B cell (primary cell): ENCODE results near the gene EDN1. TPM values are rescaled to one million over a fixed set of nuclear protein-coding genes. Genes with fewer than 3 reads are reported as not detected.

Experiments
- ATAC-seq: fragments of 200-7000 bp; cut with Tn5 transposase; one replicate; pipeline ENCODE4 v1.10.0; 2021; ENCODE audit warnings: low read depth, mild to moderate bottlenecking, moderate number of reproducible peaks, moderate library complexity
- CTCF ChIA-PET: fragments of 350-600 bp; sonication (Branson Sonifier 250); formaldehyde crosslinking; loops from one replicate; lab custom pipeline; 2021; ENCODE audit warnings: antibody characterized with exemption, inconsistent platforms; lab: Charles Lee
- POLR2A ChIA-PET: fragments of 350-600 bp; sonication (Branson Sonifier 250); formaldehyde crosslinking; loops from one replicate; lab custom pipeline; 2021; ENCODE audit warnings: antibody characterized with exemption; lab: Charles Lee
- DNase-seq: peaks from one replicate; pipeline ENCODE4 v3.0.0; 2013
- H2AFZ ChIP-seq: 2 replicates; pipeline ENCODE4 v1.6.1; 2012; ENCODE audit warnings: mild to moderate bottlenecking, low read depth, low read length; ENCODE audit not compliant: insufficient read depth, poor library complexity, severe bottlenecking
- H3K27ac ChIP-seq, 2 donors: 1 replicate in 1 of 2; 2 replicates in 1 of 2; pipeline ENCODE4 v1.5.1; 2012 to 2013; ENCODE audit warnings: low read length in 2 of 2, mild to moderate bottlenecking in 2 of 2, moderate library complexity in 1 of 2
- H3K27me3 ChIP-seq, 4 experiments: fragments of 200-600 bp in 1 of 4; sonication (generic) in 1 of 4; replicated peaks in 1 of 4; 1 replicate in 2 of 4; 2 replicates in 2 of 4; pipeline versions ENCODE4 v1.6.1 to v1.7.0; 2013 to 2016; ENCODE audit warnings: low read length in 3 of 4, mild to moderate bottlenecking in 2 of 4, mixed read lengths in 1 of 4, moderate library complexity in 1 of 4; ENCODE audit not compliant: insufficient read depth in 4 of 4, control insufficient read depth in 3 of 4; ENCODE audit errors: control extremely low read depth in 1 of 4
- H3K36me3 ChIP-seq, 2 experiments: replicated peaks in 1 of 2; 1 replicate in 1 of 2; 2 replicates in 1 of 2; pipeline versions ENCODE4 v1.6.1 to v1.7.1; 2013; ENCODE audit warnings: low read length in 1 of 2; ENCODE audit not compliant: insufficient read depth in 2 of 2, control insufficient read depth in 1 of 2; ENCODE audit errors: control extremely low read depth in 1 of 2, extremely low read depth in 1 of 2
- H3K4me1 ChIP-seq, 2 donors: fragments of 200-600 bp in 1 of 2; sonication (generic) in 1 of 2; 1 replicate in 1 of 2; 2 replicates in 1 of 2; pipeline versions ENCODE4 v1.5.1 to v1.6.1; 2013 to 2017; ENCODE audit warnings: low read length in 2 of 2; ENCODE audit not compliant: control insufficient read depth in 2 of 2, insufficient read depth in 2 of 2
- H3K4me2 ChIP-seq: replicated peaks from 2 replicates; pipeline ENCODE3; 2012; ENCODE audit warnings: mild to moderate bottlenecking, low read depth, low read length; ENCODE audit not compliant: poor library complexity, severe bottlenecking
- H3K4me3 ChIP-seq, 5 experiments: fragments of 200-600 bp in 1 of 5; sonication (generic) in 1 of 5; 1 replicate in 3 of 5; 2 replicates in 2 of 5; pipeline versions ENCODE4 v1.5.1 to v1.7.0; 2011 to 2016; ENCODE audit warnings: low read length in 4 of 5, mild to moderate bottlenecking in 4 of 5, low read depth in 2 of 5, control low read depth in 1 of 5, moderate library complexity in 1 of 5; ENCODE audit not compliant: insufficient read depth in 1 of 5; ENCODE audit errors: control extremely low read depth in 1 of 5, extremely low read depth in 1 of 5
- H3K79me2 ChIP-seq: fragments of 200-600 bp; sonication (generic); one replicate; pipeline ENCODE4 v1.6.0; 2016; ENCODE audit warnings: low read length; ENCODE audit not compliant: control insufficient read depth, insufficient read depth
- H3K9ac ChIP-seq: fragments of 200-600 bp; sonication (generic); 2 replicates; pipeline ENCODE4 v1.6.1; 2017; ENCODE audit warnings: mild to moderate bottlenecking, low read length, moderate library complexity
- H3K9me3 ChIP-seq, 3 donors: one replicate each; pipeline versions ENCODE4 v1.6.1 to v1.7.1; 2013; ENCODE audit warnings: low read length in 2 of 3; ENCODE audit not compliant: control insufficient read depth in 2 of 3, insufficient read depth in 1 of 3; ENCODE audit errors: control extremely low read depth in 1 of 3
- H4K20me1 ChIP-seq: 2 replicates; pipeline ENCODE4 v1.6.0; 2012; ENCODE audit warnings: mild to moderate bottlenecking, low read length; ENCODE audit not compliant: insufficient read depth, control insufficient read depth, poor library complexity, severe bottlenecking
- H3K27ac Mint-ChIP-seq: one replicate; pipeline ENCODE4 v1.8.0; 2021; ENCODE audit warnings: mixed read lengths
- H3K27me3 Mint-ChIP-seq: one replicate; pipeline ENCODE4 v1.8.0; 2021; ENCODE audit warnings: mixed read lengths
- H3K4me1 Mint-ChIP-seq: one replicate; pipeline ENCODE4 v1.8.0; 2021; ENCODE audit warnings: mixed read lengths
- H3K4me3 Mint-ChIP-seq: one replicate; pipeline ENCODE4 v1.8.0; 2021; ENCODE audit warnings: mixed read lengths
- H3K9me3 Mint-ChIP-seq: one replicate; pipeline ENCODE4 v1.8.0; 2022; ENCODE audit warnings: mixed read lengths; ENCODE audit not compliant: insufficient read depth
- EZH2 ChIP-seq: IDR thresholded peaks from 2 replicates; pipeline ENCODE4 v1.6.1; 2012; ENCODE audit warnings: borderline replicate concordance, low read depth, mild to moderate bottlenecking, moderate library complexity, low read length; ENCODE audit not compliant: insufficient read depth, poor library complexity, severe bottlenecking
- WGBS: methylation state at CpG from one replicate; pipeline ENCODE4 v1.1.5; 2013; ENCODE audit warnings: missing lambda C conversion rate; ENCODE audit not compliant: insufficient coverage; 5-methylcytosine and 5-hydroxymethylcytosine counted together
- intact Hi-C: fragments of 100-400 bp; cut with micrococcal nuclease; formaldehyde crosslinking; loops from one replicate; pipeline ENCODE4 v1.10.0; 2022
- polyA plus RNA-seq: library from polyadenylated mRNA; depleted of rRNA; stranded (reverse); fragments of >200 nt; gene quantifications from 2 replicates; pipeline ENCODE4 v1.2.3, GENCODE V29; 2012
- total RNA-seq, 2 donors: library from RNA; stranded (reverse); fragments of 120-200 nt in 1 of 2; gene quantifications; 1 replicate in 1 of 2; 2 replicates in 1 of 2; pipeline versions ENCODE4 v1.2.3 to v1.2.4, GENCODE V29; 2013 to 2022
- TF ChIP-seq, protein P1 (sequence below): fragments of 200-600 bp; IDR thresholded peaks from one replicate; pipeline ENCODE4 v1.8.0; 2022; ENCODE audit warnings: antibody characterized with exemption, mild to moderate bottlenecking

Gene EDN1
- total and polyA plus RNA-seq, 2 donors (not counting 1 experiment from before 2014, with no cell fraction given): 1.4 to 2.1 TPM

DNA sequence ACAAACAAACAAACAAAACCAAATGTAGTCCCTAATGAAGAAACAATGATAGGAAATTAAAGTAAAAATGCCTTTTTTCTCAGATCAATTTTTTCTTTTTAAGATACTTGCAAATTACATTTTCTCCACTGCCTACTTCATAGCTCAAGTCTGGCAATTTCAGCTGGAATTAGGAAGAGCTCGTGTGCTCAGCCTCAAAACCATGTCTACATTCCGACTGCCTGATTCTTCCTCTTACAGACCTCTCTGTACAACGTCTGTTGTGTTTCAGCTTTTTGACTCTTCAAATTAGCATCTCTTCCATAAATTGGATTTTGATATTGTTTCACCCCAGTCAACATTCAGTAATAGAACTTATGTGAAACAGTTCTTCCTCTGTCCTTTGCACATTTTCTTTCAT lies 9.3 kb upstream of the EDN1 start:
- DNase-seq: no peak
- Histone ChIP-seq H4K20me1 (no peaks in the 10 kb centered on the region), H3K4me3 (no peak overlapping the region), H3K4me1 (peaks cover 0 to 4% of the 10 kb centered on the region in 2 donors), H2AFZ (no peak overlapping the region), H3K9ac (no peak overlapping the region), H3K27me3 (no peaks in the 10 kb centered on the region), H3K9me3 (no peaks in the 10 kb centered on the region), H3K79me2 (no peaks in the 10 kb centered on the region), H3K27ac (no peak overlapping the region), H3K4me2 (no peak overlapping the region), H3K36me3 (no peaks in the 10 kb centered on the region)
- Mint-ChIP-seq H3K4me3 (no peak overlapping the region), H3K4me1 (peaks cover 8% of the 10 kb centered on the region), H3K9me3 (no peaks in the 10 kb centered on the region), H3K27me3 (peaks cover 9% of the 10 kb centered on the region), H3K27ac (no peak overlapping the region)
- CTCF ChIA-PET: interaction anchor here (0.9 to 1.5 kb wide), 4 partner anchors 8 to 625 kb away, joined by 3 to 7 read pairs (median 4); no protein-coding TSS in a partner anchor
- intact Hi-C loops: no loop called here
- TF ChIP-seq, protein P1, sequence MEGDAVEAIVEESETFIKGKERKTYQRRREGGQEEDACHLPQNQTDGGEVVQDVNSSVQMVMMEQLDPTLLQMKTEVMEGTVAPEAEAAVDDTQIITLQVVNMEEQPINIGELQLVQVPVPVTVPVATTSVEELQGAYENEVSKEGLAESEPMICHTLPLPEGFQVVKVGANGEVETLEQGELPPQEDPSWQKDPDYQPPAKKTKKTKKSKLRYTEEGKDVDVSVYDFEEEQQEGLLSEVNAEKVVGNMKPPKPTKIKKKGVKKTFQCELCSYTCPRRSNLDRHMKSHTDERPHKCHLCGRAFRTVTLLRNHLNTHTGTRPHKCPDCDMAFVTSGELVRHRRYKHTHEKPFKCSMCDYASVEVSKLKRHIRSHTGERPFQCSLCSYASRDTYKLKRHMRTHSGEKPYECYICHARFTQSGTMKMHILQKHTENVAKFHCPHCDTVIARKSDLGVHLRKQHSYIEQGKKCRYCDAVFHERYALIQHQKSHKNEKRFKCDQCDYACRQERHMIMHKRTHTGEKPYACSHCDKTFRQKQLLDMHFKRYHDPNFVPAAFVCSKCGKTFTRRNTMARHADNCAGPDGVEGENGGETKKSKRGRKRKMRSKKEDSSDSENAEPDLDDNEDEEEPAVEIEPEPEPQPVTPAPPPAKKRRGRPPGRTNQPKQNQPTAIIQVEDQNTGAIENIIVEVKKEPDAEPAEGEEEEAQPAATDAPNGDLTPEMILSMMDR: no peak
- TF ChIP-seq EZH2: no peak
- 90% methylated on average over 2 of the region's 3 CpGs for WGBS
- POLR2A ChIA-PET: no interaction called here
- ATAC-seq: no peak

DNA sequence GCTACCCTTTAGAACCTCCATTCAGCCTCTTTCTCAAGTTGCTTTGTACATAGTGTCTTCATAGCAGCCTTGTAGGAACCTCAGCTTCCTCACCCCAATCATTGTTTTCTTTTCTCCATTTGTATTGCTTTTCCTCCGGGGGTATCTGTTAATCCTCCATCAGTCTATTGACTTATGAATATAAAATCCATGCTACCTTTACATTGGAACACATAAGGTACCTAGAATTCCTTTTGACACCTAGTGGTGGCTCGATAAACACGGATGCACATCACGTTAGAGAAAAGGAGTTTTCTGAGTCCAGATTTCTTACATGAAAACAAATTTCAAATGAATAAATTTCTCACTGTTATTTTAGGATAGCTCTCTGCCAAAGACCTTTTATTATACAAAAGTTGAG lies 6.3 kb upstream of the EDN1 start:
- Histone ChIP-seq H3K27ac (no peak overlapping the region), H4K20me1 (no peaks in the 10 kb centered on the region), H3K36me3 (no peaks in the 10 kb centered on the region), H3K27me3 (no peaks in the 10 kb centered on the region), H3K9me3 (no peaks in the 10 kb centered on the region), H3K79me2 (no peaks in the 10 kb centered on the region), H3K4me3 (no peak overlapping the region), H2AFZ (no peak overlapping the region), H3K4me2 (no peak overlapping the region), H3K9ac (no peak overlapping the region), H3K4me1 (peaks cover 0 to 4% of the 10 kb centered on the region in 2 donors)
- Mint-ChIP-seq H3K4me3 (no peak overlapping the region), H3K27ac (no peak overlapping the region), H3K4me1 (peaks cover 8% of the 10 kb centered on the region), H3K9me3 (no peaks in the 10 kb centered on the region), H3K27me3 (peaks cover 10% of the 10 kb centered on the region)
- ATAC-seq (no peak), DNase-seq (no peak)
- ChIA-PET POLR2A (no interaction called here), CTCF (no interaction called here)
- intact Hi-C loops: no loop called here
- TF ChIP-seq EZH2: no peak
- TF ChIP-seq, protein P1: no peak
- WGBS: 83% methylated on average over 1 of the region's 4 CpGs
